HG02884 (cell line): ENCODE results near the gene FBXO27.
"Not testable (repeated sequence)": the region's sequence is repeated elsewhere in the genome, so short reads cannot be mapped to it uniquely, and the experiment has no call there.

Experiments used
- ATAC-seq: cut with Tn5 transposase; IDR thresholded peaks from one replicate; pipeline ENCODE4 v1.9.1; 2021; ENCODE audit warnings: mild to moderate bottlenecking, moderate library complexity; ENCODE audit not compliant: unreplicated experiment

Gene FBXO27

GRCh38 chr19:38989066-38989605 lies 43.2 kb downstream of the FBXO27 start:
- ATAC-seq, result no peak

GRCh38 chr19:38988627-38989026 lies 43.7 kb downstream of the FBXO27 start:
- not testable (repeated sequence) for ATAC-seq

GRCh38 chr19:38987745-38988144 lies 44.6 kb downstream of the FBXO27 start:
- ATAC-seq, result not testable (repeated sequence)

GRCh38 chr19:38985262-38985661 lies 47.1 kb downstream of the FBXO27 start:
- ATAC-seq, result no peak

DNA sequence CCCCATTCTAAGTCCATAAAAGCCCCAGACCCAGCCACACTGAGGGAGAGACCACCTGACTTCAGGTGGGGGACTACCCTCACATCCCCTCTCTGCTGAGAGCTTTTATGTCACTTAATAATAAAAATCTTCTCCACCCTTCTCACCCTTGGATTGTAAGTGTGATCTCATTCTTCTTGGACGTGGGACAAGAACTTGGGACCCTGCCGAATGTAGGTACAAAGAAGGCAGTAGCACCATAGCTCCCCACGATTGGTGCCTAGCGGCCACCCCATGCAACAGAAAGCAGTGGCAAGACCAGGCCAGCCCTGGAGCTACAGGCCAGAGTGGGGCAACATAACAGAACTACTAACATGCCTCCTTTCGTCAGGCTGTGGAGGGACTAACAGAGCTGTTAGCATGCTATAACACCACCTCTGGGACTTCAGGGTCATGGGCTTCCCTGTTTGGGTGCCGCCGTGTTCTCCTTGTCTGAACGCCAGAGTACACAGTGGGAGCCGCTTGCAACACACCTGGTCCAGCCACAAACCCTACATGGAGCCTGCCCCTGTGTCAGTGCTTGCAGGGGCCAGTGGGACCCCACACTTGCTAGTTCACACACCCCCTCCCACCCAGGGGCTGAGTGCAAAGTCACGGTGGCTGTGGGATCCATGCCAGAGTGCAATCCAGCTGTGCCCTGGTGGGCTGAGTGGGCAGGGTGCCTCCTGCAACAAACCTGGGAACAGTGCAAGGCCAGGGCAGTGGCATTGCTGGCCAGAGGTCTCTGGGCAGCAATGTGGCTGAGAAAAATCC lies 51.6 kb downstream of the FBXO27 start:
- ATAC-seq, result no peak

GRCh38 chr19:38979812-38980211 lies 52.5 kb downstream of the FBXO27 start:
- no peak for ATAC-seq

GRCh38 chr19:38978326-38978689 lies 54.0 kb downstream of the FBXO27 start:
- ATAC-seq, result no peak

GRCh38 chr19:38977445-38978325 lies 54.7 kb downstream of the FBXO27 start:
- ATAC-seq, result peak; percentile 69

GRCh38 chr19:38975861-38976271 lies 56.5 kb downstream of the FBXO27 start:
- ATAC-seq, result no peak

GRCh38 chr19:38975214-38975860 lies 57.0 kb downstream of the FBXO27 start, which contains the start of gene FBXO17:
FBXO17 (minus strand) TSS chr19:38975742; CDS start chr19:38950319, 25,423 bp downstream.
- ATAC-seq, result no peak

DNA sequence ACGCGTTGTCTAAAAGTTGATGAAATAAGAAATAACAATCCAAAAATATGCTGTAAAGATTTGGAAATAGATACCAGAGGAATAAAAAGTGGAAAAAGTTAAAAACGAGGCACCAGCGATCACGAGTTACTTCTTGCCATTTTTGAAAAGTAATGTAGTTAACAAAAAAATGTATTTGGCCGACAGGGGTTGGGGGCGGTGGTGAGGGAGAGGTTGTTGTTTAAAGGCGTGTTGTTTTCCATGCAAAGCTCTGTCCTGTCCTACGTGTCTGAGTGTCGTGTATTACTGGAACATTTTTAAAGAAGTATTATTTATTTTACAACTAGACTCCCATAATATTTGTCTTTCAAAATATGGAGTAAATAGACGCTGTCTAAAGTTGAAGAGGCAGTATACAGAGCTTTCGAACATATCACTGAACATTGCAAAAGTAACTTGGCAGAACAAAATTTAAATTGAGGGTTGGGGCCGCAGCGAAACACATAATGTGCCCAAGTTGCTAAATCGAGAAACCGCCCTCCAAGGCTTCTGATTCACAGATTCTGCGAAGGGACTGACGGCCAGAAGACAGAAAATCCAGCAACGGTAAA lies 57.6 kb downstream of the FBXO27 start:
- ATAC-seq, result no peak
